BE2C (cell line): ENCODE results near the gene CNR1.

Source experiments
- DNase-seq: peaks from one replicate; pipeline ENCODE4 v3.0.0-alpha.2; 2020
- H3K27me3 ChIP-seq: fragments of 250-450 bp; sonication (Bioruptor Pico); 2 replicates; pipeline ENCODE4 v1.5.1; 2020; ENCODE audit warnings: mild to moderate bottlenecking
- H3K36me3 ChIP-seq: fragments of 250-450 bp; sonication (Bioruptor Pico); 2 replicates; pipeline ENCODE4 v1.5.1; 2020; ENCODE audit warnings: mild to moderate bottlenecking
- H3K4me1 ChIP-seq: fragments of 250-450 bp; sonication (Bioruptor Pico); 2 replicates; pipeline ENCODE4 v1.5.1; 2020
- H3K4me3 ChIP-seq: 2 replicates; pipeline ENCODE4 v1.5.1; 2011; ENCODE audit warnings: low read depth, low read length
- H3K9me3 ChIP-seq: fragments of 250-450 bp; sonication (Bioruptor Pico); 2 replicates; pipeline ENCODE4 v1.5.1; 2020
- CTCF ChIP-seq: IDR thresholded peaks from 2 replicates; pipeline ENCODE4 v1.5.1; 2012; ENCODE audit warnings: mild to moderate bottlenecking, low read depth, low read length

Gene CNR1

GRCh38 chr6:88120635-88121034 is 45.5 kb downstream of the CNR1 start:
- H3K36me3 ChIP-seq = no peaks in the 10 kb centered on the region

GRCh38 chr6:88119769-88120168 is 46.4 kb downstream of the CNR1 start:
- TF ChIP-seq CTCF = no peak
- DNase-seq = no peak
- H3K36me3 ChIP-seq = no peaks in the 10 kb centered on the region
- no peaks in the 10 kb centered on the region for H3K4me1 ChIP-seq
- H3K9me3 ChIP-seq = no peaks in the 10 kb centered on the region
- no peak overlapping the region for H3K4me3 ChIP-seq
- no peaks in the 10 kb centered on the region; the same call in 1 of the 2 replicates for H3K27me3 ChIP-seq

More at GRCh38 chr6:88120635-88121034, 45.5 kb downstream of the CNR1 start:
- Histone ChIP-seq H3K4me1 (no peaks in the 10 kb centered on the region), H3K4me3 (no peak overlapping the region), H3K27me3 (no peaks in the 10 kb centered on the region; the same call in 1 of the 2 replicates), H3K9me3 (no peaks in the 10 kb centered on the region)
- no peak for TF ChIP-seq CTCF
- no peak for DNase-seq

GRCh38 chr6:88116276-88116675 is 49.9 kb downstream of the CNR1 start:
- DNase-seq = no peak
- Histone ChIP-seq H3K4me1 (no peaks in the 10 kb centered on the region), H3K9me3 (no peaks in the 10 kb centered on the region), H3K27me3 (no peaks in the 10 kb centered on the region; the same call in 1 of the 2 replicates), H3K4me3 (no peak overlapping the region), H3K36me3 (no peaks in the 10 kb centered on the region)
- TF ChIP-seq CTCF = no peak

- no peak for DNase-seq
- no peak for TF ChIP-seq CTCF
- Histone ChIP-seq H3K9me3 (no peaks in the 10 kb centered on the region), H3K27me3 (no peaks in the 10 kb centered on the region; the same call in 1 of the 2 replicates), H3K4me3 (no peak overlapping the region), H3K36me3 (no peaks in the 10 kb centered on the region), H3K4me1 (no peaks in the 10 kb centered on the region)
These were observed 50.8 kb downstream of the CNR1 start for GRCh38 chr6:88115307-88115706.

GRCh38 chr6:88114838-88115237 is 51.3 kb downstream of the CNR1 start:
- no peaks in the 10 kb centered on the region for H3K27me3 ChIP-seq
- TF ChIP-seq CTCF = no peak
- DNase-seq = no peak
- H3K9me3 ChIP-seq = no peaks in the 10 kb centered on the region
- no peak overlapping the region for H3K4me3 ChIP-seq
- no peaks in the 10 kb centered on the region for H3K36me3 ChIP-seq
- no peaks in the 10 kb centered on the region for H3K4me1 ChIP-seq

GRCh38 chr6:88111991-88112390 is 54.2 kb downstream of the CNR1 start:
- Histone ChIP-seq H3K4me1 (no peaks in the 10 kb centered on the region), H3K27me3 (no peaks in the 10 kb centered on the region), H3K4me3 (no peak overlapping the region), H3K36me3 (no peaks in the 10 kb centered on the region), H3K9me3 (no peaks in the 10 kb centered on the region)
- no peak for DNase-seq
- TF ChIP-seq CTCF = no peak
